IMR-90 (cell line): ENCODE measurements around the gene C6orf15. TPM values are rescaled to one million over a fixed set of nuclear protein-coding genes. Genes with fewer than 3 reads are reported as not detected.

Experiments used
- ATAC-seq: fragments of 200-7000 bp; cut with Tn5 transposase; 2 replicates; pipeline ENCODE4 v1.9.1; 2020; ENCODE audit warnings: low read depth, mild to moderate bottlenecking, moderate library complexity
- BruUV-seq: library from RNA; stranded (reverse); fragments of 400-500 nt; replicated peaks from 2 replicates; lab custom pipeline; 2021; lab: Mats Ljungman, UMichigan
- CTCF ChIA-PET: fragments of 300-600 bp; formaldehyde crosslinking; extraction: SDS; loops from one replicate; lab custom pipeline; 2021; ENCODE audit warnings: antibody characterized with exemption; lab: Yijun Ruan, JAX
- POLR2A ChIA-PET: fragments of 300-600 bp; sonication (Branson Sonifier 250); formaldehyde crosslinking; loops from one replicate; lab custom pipeline; 2022; ENCODE audit warnings: antibody characterized with exemption; ENCODE audit not compliant: unreplicated experiment; lab: Charles Lee
- DNase-seq: peaks from one replicate; pipeline ENCODE4 v3.0.0; 2013
- H2AFZ ChIP-seq: replicated peaks from 2 replicates; pipeline ENCODE3; 2013; ENCODE audit warnings: low read length, mild to moderate bottlenecking; ENCODE audit not compliant: poor library complexity
- H2AK5ac ChIP-seq: 2 replicates; pipeline ENCODE4 v1.6.1; 2013; ENCODE audit warnings: low read depth, low read length, inconsistent platforms
- H2AK9ac ChIP-seq: replicated peaks from 2 replicates; pipeline ENCODE3; 2013; ENCODE audit warnings: mild to moderate bottlenecking, low read depth, low read length, moderate library complexity; ENCODE audit not compliant: poor library complexity
- H2BK120ac ChIP-seq: 2 replicates; pipeline ENCODE4 v1.6.1; 2013; ENCODE audit warnings: low read depth, low read length, inconsistent platforms
- H2BK15ac ChIP-seq: 3 replicates; pipeline ENCODE4 v1.6.1; 2013; ENCODE audit warnings: low read depth, low read length, inconsistent platforms
- H2BK20ac ChIP-seq: 2 replicates; pipeline ENCODE4 v1.6.1; 2013; ENCODE audit warnings: low read depth, mild to moderate bottlenecking, inconsistent platforms, low read length, moderate library complexity
- H2BK5ac ChIP-seq: 2 replicates; pipeline ENCODE4 v1.6.1; 2013; ENCODE audit warnings: mild to moderate bottlenecking, low read depth, low read length, inconsistent platforms; ENCODE audit not compliant: poor library complexity, severe bottlenecking
- H3K14ac ChIP-seq: replicated peaks from 2 replicates; pipeline ENCODE4 v1.6.1; 2013; ENCODE audit warnings: low read depth, low read length, inconsistent platforms
- H3K18ac ChIP-seq: 2 replicates; pipeline ENCODE4 v1.6.1; 2013; ENCODE audit warnings: low read depth, low read length, control low read depth
- H3K23ac ChIP-seq: 2 replicates; pipeline ENCODE4 v1.6.1; 2013; ENCODE audit warnings: low read depth, low read length, inconsistent platforms
- H3K27ac ChIP-seq: 2 replicates; pipeline ENCODE4 v1.5.1; 2013; ENCODE audit warnings: mild to moderate bottlenecking, control low read depth, low read length; ENCODE audit not compliant: insufficient read depth
- H3K27me3 ChIP-seq: 2 replicates; pipeline ENCODE4 v1.6.1; 2013; ENCODE audit warnings: low read length; ENCODE audit not compliant: control insufficient read depth, insufficient read depth
- H3K36me3 ChIP-seq: 2 replicates; pipeline ENCODE4 v1.6.1; 2013; ENCODE audit warnings: low read length, mixed read lengths; ENCODE audit not compliant: control insufficient read depth, insufficient read depth
- H3K4ac ChIP-seq: 2 replicates; pipeline ENCODE4 v1.6.1; 2013; ENCODE audit warnings: low read depth, low read length, inconsistent platforms
- H3K4me1 ChIP-seq: 2 replicates; pipeline ENCODE4 v1.6.1; 2013; ENCODE audit warnings: low read length, mixed read lengths; ENCODE audit not compliant: control insufficient read depth, insufficient read depth
- H3K4me2 ChIP-seq: 2 replicates; pipeline ENCODE4 v1.6.1; 2013; ENCODE audit warnings: low read depth, mild to moderate bottlenecking, control low read depth, low read length, moderate library complexity
- H3K4me3 ChIP-seq: 2 replicates; pipeline ENCODE4 v1.5.1; 2013; ENCODE audit warnings: low read depth, mild to moderate bottlenecking, control low read depth, low read length, moderate library complexity; ENCODE audit not compliant: insufficient read depth
- H3K56ac ChIP-seq: 2 replicates; pipeline ENCODE4 v1.6.1; 2013; ENCODE audit warnings: low read length, inconsistent platforms; ENCODE audit not compliant: insufficient read depth; ENCODE audit errors: extremely low read depth
- H3K79me1 ChIP-seq, 2 experiments: 2 replicates each; pipeline ENCODE4 v1.6.1; 2013; ENCODE audit warnings: low read length in 2 of 2, inconsistent platforms in 1 of 2, low read depth in 1 of 2
- H3K9ac ChIP-seq: 2 replicates; pipeline ENCODE4 v1.6.1; 2013; ENCODE audit warnings: low read depth, low read length, control low read depth
- H3K9me1 ChIP-seq: 2 replicates; pipeline ENCODE4 v1.6.1; 2013; ENCODE audit warnings: low read length, inconsistent platforms; ENCODE audit not compliant: insufficient read depth
- H3K9me3 ChIP-seq: 2 replicates; pipeline ENCODE4 v1.6.1; 2013; ENCODE audit warnings: low read length; ENCODE audit not compliant: control insufficient read depth, insufficient read depth
- H4K20me1 ChIP-seq: 2 replicates; pipeline ENCODE4 v1.6.1; 2013; ENCODE audit warnings: low read length, inconsistent platforms; ENCODE audit not compliant: insufficient read depth
- H4K5ac ChIP-seq: 2 replicates; pipeline ENCODE4 v1.6.1; 2013; ENCODE audit warnings: mild to moderate bottlenecking, low read depth, low read length, control low read depth
- H4K8ac ChIP-seq, 2 experiments: 2 replicates each; pipeline ENCODE4 v1.6.1; 2013; ENCODE audit warnings: low read depth in 2 of 2, low read length in 2 of 2, control low read depth in 1 of 2, inconsistent platforms in 1 of 2
- H4K91ac ChIP-seq: 2 replicates; pipeline ENCODE4 v1.6.1; 2013; ENCODE audit warnings: low read depth, low read length, inconsistent platforms; ENCODE audit not compliant: insufficient read depth
- BHLHE40 ChIP-seq: fragments of 150-350 bp; IDR thresholded peaks from 2 replicates; pipeline ENCODE4 v1.6.1; 2016; ENCODE audit warnings: mild to moderate bottlenecking, low read depth, low read length
- CEBPB ChIP-seq: IDR thresholded peaks from 2 replicates; pipeline ENCODE4 v1.6.1; 2012; ENCODE audit warnings: low read depth, low read length, improper control_type of control experiment
- MAFK ChIP-seq: IDR thresholded peaks from 2 replicates; pipeline ENCODE4 v1.6.1; 2012; ENCODE audit warnings: low read depth, low read length, improper control_type of control experiment
- MXI1 ChIP-seq: IDR thresholded peaks from 2 replicates; pipeline ENCODE4 v1.6.1; 2012; ENCODE audit warnings: low read depth, mild to moderate bottlenecking, low read length, moderate library complexity, borderline replicate concordance
- NFE2L2 ChIP-seq: fragments of 150-350 bp; IDR thresholded peaks from 2 replicates; pipeline ENCODE4 v1.6.1; 2016; ENCODE audit warnings: low read depth, mild to moderate bottlenecking, low read length
- RFX5 ChIP-seq: IDR thresholded peaks from 2 replicates; pipeline ENCODE4 v1.8.0; 2012; ENCODE audit warnings: low read depth, mild to moderate bottlenecking, low read length, moderate library complexity
- SMC3 ChIP-seq: fragments of 150-350 bp; IDR thresholded peaks from 2 replicates; pipeline ENCODE4 v1.6.1; 2016; ENCODE audit warnings: low read depth, mild to moderate bottlenecking, antibody characterized with exemption, low read length, moderate library complexity
- WGBS, 2 experiments: methylation state at CpG; one replicate each; pipeline versions ENCODE4 v1.1.5 to v1.1.7; 2013; ENCODE audit warnings: missing lambda C conversion rate in 2 of 2; ENCODE audit not compliant: insufficient read length in 1 of 2; ENCODE audit errors: extremely low coverage in 2 of 2; 5-methylcytosine and 5-hydroxymethylcytosine counted together
- dilution Hi-C: fragments of 300-500 bp; cut with HindIII; formaldehyde crosslinking; loops from one replicate; pipeline ENCODE4 v1.14.3; 2018; ENCODE audit warnings: low sequenced_read_pairs; ENCODE audit not compliant: unreplicated experiment
- in situ Hi-C: fragments of 300-500 bp; cut with MboI; formaldehyde crosslinking; loops from 3 replicates; pipeline ENCODE4 v1.14.3; 2019; ENCODE audit warnings: low sequenced_read_pairs, inconsistent platforms, mixed read lengths
- intact Hi-C: fragments of 100-400 bp; cut with micrococcal nuclease; formaldehyde crosslinking; loops from 2 replicates; pipeline ENCODE4 v1.10.0; 2022
- microRNA-seq, 2 experiments: library from miRNA; stranded (forward) in 1 of 2; unstranded in 1 of 2; fragments of 10-50 nt in 1 of 2; fragments of <30 nt in 1 of 2; gene quantifications in 1 of 2; microRNA quantifications in 1 of 2; one replicate each; pipeline versions ENCODE3 to v1.1.0; 2013 to 2020; ENCODE audit not compliant: insufficient read depth in 1 of 2, insufficient read length in 1 of 2, unreplicated experiment in 1 of 2
- polyA plus RNA-seq, 3 experiments: library from polyadenylated mRNA; depleted of rRNA; stranded (reverse); fragments of >200 nt; gene quantifications; 2 replicates each; pipeline ENCODE4 v1.2.3, GENCODE V29; 2012; ENCODE audit warnings: low replicate concordance in 1 of 3
- small RNA-seq, 5 experiments: library from RNA; depleted of rRNA; stranded (forward); fragments of <200 nt; gene quantifications; one replicate each; pipeline ENCODE3, GENCODE V24; 2012
- total RNA-seq: library from RNA; depleted of rRNA; stranded (reverse); fragments of >200 nt; gene quantifications from 2 replicates; pipeline ENCODE4 v1.2.3, GENCODE V29; 2012; rRNA removed
- TF ChIP-seq, protein P1 (sequence below): fragments of 150-350 bp; IDR thresholded peaks from 2 replicates; pipeline ENCODE4 v1.6.1; 2017; ENCODE audit warnings: mild to moderate bottlenecking, antibody characterized with exemption, low read length, low read depth

The C6orf15 gene
- total and polyA plus RNA-seq, 2 of the 4 experiments (the other 2 are of a cell fraction) = not detected

GRCh38 chr6:31063906-31064435 lies 48.4 kb downstream of the C6orf15 start:
- 81% methylated on average over 3 of the region's 7 CpGs; no CpG with 5 or more reads in 1 of the 2 experiments for WGBS, 2 experiments
- no peak overlapping the region for H2BK120ac ChIP-seq
- no peak overlapping the region for H4K5ac ChIP-seq
- no peak overlapping the region for H4K91ac ChIP-seq
- no peak overlapping the region for H2BK5ac ChIP-seq
- no peaks in the 10 kb centered on the region for H3K4me1 ChIP-seq
- H3K4me2 ChIP-seq = no peak overlapping the region
- ChIA-PET POLR2A (no interaction called here), CTCF (interaction anchor here (0.9 kb wide), 1 partner anchor 149 kb away, joined by 3 read pairs; no protein-coding TSS in a partner anchor)
- H3K9ac ChIP-seq = no peak overlapping the region
- H3K36me3 ChIP-seq = no peaks in the 10 kb centered on the region
- H3K4me3 ChIP-seq = no peak overlapping the region
- H3K9me3 ChIP-seq = no peaks in the 10 kb centered on the region
- H3K27ac ChIP-seq = no peak overlapping the region
- H2AK5ac ChIP-seq = no peak overlapping the region
- no peak overlapping the region for H2AK9ac ChIP-seq
- H2BK15ac ChIP-seq = no peak overlapping the region
- H4K20me1 ChIP-seq = no peaks in the 10 kb centered on the region
- no peak overlapping the region for H3K4ac ChIP-seq
- H3K14ac ChIP-seq = no peak overlapping the region
- no peak overlapping the region for H4K8ac ChIP-seq
- H3K23ac ChIP-seq = no peak overlapping the region
- DNase-seq = no peak
- peaks cover 10% of the 10 kb centered on the region for H3K27me3 ChIP-seq
- H3K18ac ChIP-seq = no peak overlapping the region
- dilution Hi-C loops (no loop called here), in situ Hi-C loops (no loop called here), intact Hi-C loops (no loop called here)
- H3K79me1 ChIP-seq = no peaks in the 10 kb centered on the region
- no peak overlapping the region for H2BK20ac ChIP-seq
- H3K9me1 ChIP-seq = no peaks in the 10 kb centered on the region
- no peak overlapping the region for H2AFZ ChIP-seq
- H3K56ac ChIP-seq = no peak overlapping the region
- ATAC-seq = no peak
- BruUV-seq = no TSS peak
- no peak for TF ChIP-seq NFE2L2
- no peak for TF ChIP-seq CEBPB
- no peak for TF ChIP-seq MXI1
- TF ChIP-seq BHLHE40 = no peak
- TF ChIP-seq, protein P1, sequence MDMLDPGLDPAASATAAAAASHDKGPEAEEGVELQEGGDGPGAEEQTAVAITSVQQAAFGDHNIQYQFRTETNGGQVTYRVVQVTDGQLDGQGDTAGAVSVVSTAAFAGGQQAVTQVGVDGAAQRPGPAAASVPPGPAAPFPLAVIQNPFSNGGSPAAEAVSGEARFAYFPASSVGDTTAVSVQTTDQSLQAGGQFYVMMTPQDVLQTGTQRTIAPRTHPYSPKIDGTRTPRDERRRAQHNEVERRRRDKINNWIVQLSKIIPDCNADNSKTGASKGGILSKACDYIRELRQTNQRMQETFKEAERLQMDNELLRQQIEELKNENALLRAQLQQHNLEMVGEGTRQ = no peak
- no peak for TF ChIP-seq MAFK
- no peak for TF ChIP-seq SMC3
- TF ChIP-seq RFX5 = no peak

Small RNA genes lying within 50 kb of the gene (microRNA-seq; reads per million reads assigned to microRNA genes)
- not detected for gene POLR2LP1 (ENCODE audit: insufficient read depth, insufficient read length)
- not detected for gene RNU6-1133P (ENCODE audit: insufficient read depth, insufficient read length)

Small RNA genes lying within 50 kb of the gene (small RNA-seq; reads per million reads assigned to genes)
- gene POLR2LP1 (0 reads per million in 5 experiments), gene RNU6-1133P (0 to 18.7 (median 0) reads per million in 5 experiments)

Other genes with a start within 250 kb of the C6orf15 start
- gene DDR1, start 228.1 kb downstream of the C6orf15 start, total RNA-seq = 5.6 and 6.7 TPM in 2 replicates
- 17.8 and 19.6 TPM in 2 replicates for gene DDR1, start 228.1 kb downstream of the C6orf15 start, polyA plus RNA-seq (2012; rRNA removed)
- gene GTF2H4, start 204.4 kb downstream of the C6orf15 start, total RNA-seq = 6.9 and 13.4 TPM in 2 replicates
- 29.5 and 30.8 TPM in 2 replicates for gene GTF2H4, start 204.4 kb downstream of the C6orf15 start, polyA plus RNA-seq (2012; rRNA removed)
- 6.9 and 7.2 TPM in 2 replicates for gene VARS2, start 198.3 kb downstream of the C6orf15 start, total RNA-seq
- gene VARS2, start 198.3 kb downstream of the C6orf15 start, polyA plus RNA-seq (2012; rRNA removed) = 13.3 and 14.0 TPM in 2 replicates
- not detected in 2 replicates for gene SFTA2, start 180.4 kb downstream of the C6orf15 start, total RNA-seq
- gene SFTA2, start 180.4 kb downstream of the C6orf15 start, polyA plus RNA-seq (2012; rRNA removed) = not detected in 2 replicates
- not detected in 2 replicates for gene MUCL3, start 171.6 kb downstream of the C6orf15 start, total RNA-seq
- gene MUCL3, start 171.6 kb downstream of the C6orf15 start, polyA plus RNA-seq (2012; rRNA removed) = not detected in 2 replicates
- not detected in 2 replicates for gene MUC21, start 128.9 kb downstream of the C6orf15 start, total RNA-seq
- gene MUC21, start 128.9 kb downstream of the C6orf15 start, polyA plus RNA-seq (2012; rRNA removed) = not detected in 2 replicates
- not detected in 2 replicates for gene MUC22, start 102.1 kb downstream of the C6orf15 start, total RNA-seq
- gene MUC22, start 102.1 kb downstream of the C6orf15 start, polyA plus RNA-seq (2012; rRNA removed) = 0.02 TPM in 1 of 2 replicates, not detected in the other
- gene PSORS1C1, start 2.2 kb upstream of the C6orf15 start, total RNA-seq = 0.28 and 0.36 TPM in 2 replicates
- 1.1 and 2.1 TPM in 2 replicates for gene PSORS1C1, start 2.2 kb upstream of the C6orf15 start, polyA plus RNA-seq (2012; rRNA removed)
- not detected in 2 replicates for gene CDSN, start 7.9 kb upstream of the C6orf15 start, total RNA-seq
- not detected in 2 replicates for gene CDSN, start 7.9 kb upstream of the C6orf15 start, polyA plus RNA-seq (2012; rRNA removed)
- not detected in 2 replicates for gene PSORS1C2, start 26.5 kb upstream of the C6orf15 start, total RNA-seq
- not detected in 2 replicates for gene PSORS1C2, start 26.5 kb upstream of the C6orf15 start, polyA plus RNA-seq (2012; rRNA removed)
- gene CCHCR1, start 45.2 kb upstream of the C6orf15 start, total RNA-seq = 16.1 and 22.0 TPM in 2 replicates
- gene CCHCR1, start 45.2 kb upstream of the C6orf15 start, polyA plus RNA-seq (2012; rRNA removed) = 13.1 and 14.2 TPM in 2 replicates
- gene TCF19, start 46.0 kb upstream of the C6orf15 start, total RNA-seq = 14.2 and 14.4 TPM in 2 replicates
- gene TCF19, start 46.0 kb upstream of the C6orf15 start, polyA plus RNA-seq (2012; rRNA removed) = 13.1 and 15.1 TPM in 2 replicates
- not detected in 2 replicates for gene POU5F1, start 58.1 kb upstream of the C6orf15 start, total RNA-seq
- gene POU5F1, start 58.1 kb upstream of the C6orf15 start, polyA plus RNA-seq (2012; rRNA removed) = not detected in 2 replicates
- 8.8 and 10.6 TPM in 2 replicates for gene HLA-C, start 159.5 kb upstream of the C6orf15 start, total RNA-seq
- gene HLA-C, start 159.5 kb upstream of the C6orf15 start, polyA plus RNA-seq (2012; rRNA removed) = 87.3 and 104 TPM in 2 replicates
- 41.7 and 44.1 TPM in 2 replicates for gene HLA-B, start 244.6 kb upstream of the C6orf15 start, total RNA-seq
- 259 and 309 TPM in 2 replicates for gene HLA-B, start 244.6 kb upstream of the C6orf15 start, polyA plus RNA-seq (2012; rRNA removed)